ENCODE results near the gene ZNF320. TPM values are rescaled to one million over a fixed set of nuclear protein-coding genes. Genes with fewer than 3 reads are reported as not detected.
A peak's percentile ranks its signal among the peaks of the same experiment; 100 is the strongest.

ZNF320 gene
- total RNA-seq, 2 donors from 2014 or later: 20.0 to 42.9 TPM

GRCh38 chr19:52896431-52897137 is 851 bp downstream of the ZNF320 start:
- Histone ChIP-seq H3K27ac (peak overlapping the region; percentile 87 to 89), H3K9me3 (no peaks in the 10 kb centered on the region), H3K27me3 (replicated peaks; ENCODE audit: insufficient read depth) (no peaks in the 10 kb centered on the region), H3K4me3 (peak overlapping the region; percentile 56 to 63), H3K36me3 (no peaks in the 10 kb centered on the region), H3K4me1 (replicated peaks) (no peaks in the 10 kb centered on the region)
- no peak for TF ChIP-seq POLR2A (IDR thresholded peaks at IDR 0.05)
- TF ChIP-seq, protein P1, sequence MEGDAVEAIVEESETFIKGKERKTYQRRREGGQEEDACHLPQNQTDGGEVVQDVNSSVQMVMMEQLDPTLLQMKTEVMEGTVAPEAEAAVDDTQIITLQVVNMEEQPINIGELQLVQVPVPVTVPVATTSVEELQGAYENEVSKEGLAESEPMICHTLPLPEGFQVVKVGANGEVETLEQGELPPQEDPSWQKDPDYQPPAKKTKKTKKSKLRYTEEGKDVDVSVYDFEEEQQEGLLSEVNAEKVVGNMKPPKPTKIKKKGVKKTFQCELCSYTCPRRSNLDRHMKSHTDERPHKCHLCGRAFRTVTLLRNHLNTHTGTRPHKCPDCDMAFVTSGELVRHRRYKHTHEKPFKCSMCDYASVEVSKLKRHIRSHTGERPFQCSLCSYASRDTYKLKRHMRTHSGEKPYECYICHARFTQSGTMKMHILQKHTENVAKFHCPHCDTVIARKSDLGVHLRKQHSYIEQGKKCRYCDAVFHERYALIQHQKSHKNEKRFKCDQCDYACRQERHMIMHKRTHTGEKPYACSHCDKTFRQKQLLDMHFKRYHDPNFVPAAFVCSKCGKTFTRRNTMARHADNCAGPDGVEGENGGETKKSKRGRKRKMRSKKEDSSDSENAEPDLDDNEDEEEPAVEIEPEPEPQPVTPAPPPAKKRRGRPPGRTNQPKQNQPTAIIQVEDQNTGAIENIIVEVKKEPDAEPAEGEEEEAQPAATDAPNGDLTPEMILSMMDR (IDR thresholded peaks at IDR 0.05): no peak
- no peak for TF ChIP-seq POLR2AphosphoS5 (IDR thresholded peaks at IDR 0.05)
- WGBS: 30% methylated on average over 24 of the region's 24 CpGs
- peak; percentile 25 for DNase-seq (ENCODE audit: low spot score)
- intact Hi-C loops (cut with DNase I): no loop called here

DNA sequence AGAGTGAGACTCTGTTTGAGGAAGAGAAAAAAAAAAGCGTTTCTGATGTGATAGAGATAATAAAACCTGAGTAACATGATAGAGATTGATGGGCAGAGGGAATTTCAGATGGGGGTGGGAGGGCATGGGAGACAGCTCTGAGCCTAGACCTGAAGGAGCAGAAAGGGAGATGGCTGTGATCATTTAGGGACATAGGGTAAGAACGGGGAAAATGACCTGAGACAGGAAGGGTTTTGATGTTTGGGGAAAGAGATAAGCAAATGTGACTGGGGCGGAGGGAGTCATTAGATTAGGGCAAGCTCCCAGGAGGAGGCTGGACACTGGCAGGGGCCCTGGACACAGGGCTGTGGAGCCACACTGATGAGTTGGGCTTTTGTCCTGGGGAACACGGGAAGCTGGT is 6.1 kb downstream of the ZNF320 start:
- Histone ChIP-seq H3K27ac (no peak overlapping the region), H3K27me3 (replicated peaks; ENCODE audit: insufficient read depth) (no peaks in the 10 kb centered on the region), H3K36me3 (peaks cover 0 to 5% of the 10 kb centered on the region in 2 donors), H3K4me1 (replicated peaks) (no peaks in the 10 kb centered on the region), H3K9me3 (no peaks in the 10 kb centered on the region), H3K4me3 (no peak overlapping the region)
- intact Hi-C loops (cut with DNase I): no loop called here
- DNase-seq (ENCODE audit: low spot score): no peak
- WGBS: 64% methylated on average over 4 of the region's 4 CpGs
- no peak for TF ChIP-seq POLR2A (IDR thresholded peaks at IDR 0.05)
- TF ChIP-seq, protein P1 (IDR thresholded peaks at IDR 0.05): no peak
- TF ChIP-seq POLR2AphosphoS5 (IDR thresholded peaks at IDR 0.05): no peak

GRCh38 chr19:52889931-52890330 is 7.5 kb downstream of the ZNF320 start:
- WGBS: 65% methylated on average over 4 of the region's 4 CpGs
- intact Hi-C loops (cut with DNase I): no loop called here
- peaks cover 0 to 5% of the 10 kb centered on the region in 2 donors for H3K36me3 ChIP-seq
- H3K27me3 ChIP-seq (replicated peaks; ENCODE audit: insufficient read depth): no peaks in the 10 kb centered on the region
- no peak overlapping the region for H3K4me3 ChIP-seq
- no peaks in the 10 kb centered on the region for H3K4me1 ChIP-seq (replicated peaks)
- H3K9me3 ChIP-seq: no peaks in the 10 kb centered on the region
- DNase-seq (ENCODE audit: low spot score): no peak
- H3K27ac ChIP-seq: no peak overlapping the region
- TF ChIP-seq POLR2AphosphoS5 (IDR thresholded peaks at IDR 0.05) (no peak), POLR2A (IDR thresholded peaks at IDR 0.05) (no peak)
- TF ChIP-seq, protein P1 (IDR thresholded peaks at IDR 0.05): no peak

GRCh38 chr19:52889076-52889475 is 8.4 kb downstream of the ZNF320 start:
- peaks cover 0 to 5% of the 10 kb centered on the region in 2 donors for H3K36me3 ChIP-seq
- no peak overlapping the region for H3K27ac ChIP-seq
- no peaks in the 10 kb centered on the region for H3K9me3 ChIP-seq

More at GRCh38 chr19:52889076-52889475, 8.4 kb downstream of the ZNF320 start:
- TF ChIP-seq POLR2A (IDR thresholded peaks at IDR 0.05) (no peak), POLR2AphosphoS5 (IDR thresholded peaks at IDR 0.05) (no peak)
- TF ChIP-seq, protein P1 (IDR thresholded peaks at IDR 0.05): no peak
- intact Hi-C loops (cut with DNase I): no loop called here
- Histone ChIP-seq H3K4me1 (replicated peaks) (no peaks in the 10 kb centered on the region), H3K27me3 (replicated peaks; ENCODE audit: insufficient read depth) (no peaks in the 10 kb centered on the region), H3K4me3 (no peak overlapping the region)
- no peak for DNase-seq (ENCODE audit: low spot score)
- WGBS: 78% methylated on average over 7 of the region's 7 CpGs
